Thyroid gland (tissue), 4 donors: ENCODE results near the gene RNASE3. TPM values are rescaled to one million over a fixed set of nuclear protein-coding genes. Genes with fewer than 3 reads are reported as not detected.
"Not testable (repeated sequence)": the region's sequence is repeated elsewhere in the genome, so short reads cannot be mapped to it uniquely, and the experiment has no call there.

Experiments
- DNase-seq, 2 donors: peaks; one replicate each; pipeline ENCODE4 v3.0.0-alpha.2; 2019
- H3K27ac ChIP-seq, 3 donors: fragments of 200-600 bp; sonication (generic); 1 replicate in 2 of 3; 2 replicates in 1 of 3; pipeline ENCODE4 v1.5.1; 2016 to 2019; ENCODE audit warnings: mild to moderate bottlenecking in 1 of 3, moderate library complexity in 1 of 3
- H3K27me3 ChIP-seq: fragments of 200-600 bp; sonication (generic); one replicate; pipeline ENCODE4 v1.5.1; 2019
- H3K36me3 ChIP-seq, 2 donors: fragments of 200-600 bp; sonication (generic); one replicate each; pipeline ENCODE4 v1.5.1; 2016 to 2019
- H3K4me1 ChIP-seq, 2 donors: fragments of 200-600 bp; sonication (generic); one replicate each; pipeline ENCODE4 v1.5.1; 2017 to 2019
- H3K4me3 ChIP-seq, 3 donors: fragments of 200-600 bp; sonication (generic); replicated peaks in 1 of 3; 1 replicate in 2 of 3; 2 replicates in 1 of 3; pipeline ENCODE4 v1.5.1; 2016; ENCODE audit warnings: mild to moderate bottlenecking in 1 of 3
- H3K9me3 ChIP-seq: fragments of 200-600 bp; sonication (generic); one replicate; pipeline ENCODE4 v1.5.1; 2017
- POLR2A ChIP-seq, 2 donors: fragments of 450-650 bp; IDR thresholded peaks; one replicate each; pipeline ENCODE4 v1.6.1; 2017; ENCODE audit warnings: antibody characterized with exemption in 2 of 2, mild to moderate bottlenecking in 2 of 2, moderate library complexity in 1 of 2
- WGBS, 2 donors: methylation state at CpG; one replicate each; pipeline ENCODE4 v1.1.5; 2017; 5-methylcytosine and 5-hydroxymethylcytosine counted together
- intact Hi-C: fragments of 100-400 bp; cut with DNase I; formaldehyde crosslinking; loops from one replicate; pipeline ENCODE4 v1.15.1; 2023
- total RNA-seq, 4 donors: library from RNA; depleted of rRNA; stranded (reverse); fragments of >200 nt; gene quantifications; one replicate each; pipeline ENCODE4 v1.2.3, GENCODE V29; 2016
- TF ChIP-seq, protein P1 (sequence below), 6 experiments: fragments of 200-600 bp in 3 of 6; fragments of 450-650 bp in 3 of 6; sonication (generic) in 3 of 6; IDR thresholded peaks; one replicate each; pipeline ENCODE4 v1.5.1; 2016 to 2019; ENCODE audit warnings: antibody characterized with exemption in 6 of 6, mild to moderate bottlenecking in 2 of 6, inconsistent platforms in 1 of 6, moderate library complexity in 1 of 6

RNASE3 gene
- total RNA-seq, 4 donors from 2014 or later, result not detected

- 19 to 32% methylated on average over 13 to 25 of the region's 26 CpGs for WGBS, 2 donors
- Histone ChIP-seq H3K27me3 (no peaks in the 10 kb centered on the region), H3K4me3 (no peak overlapping the region), H3K4me1 (no peaks in the 10 kb centered on the region), H3K27ac (no peak overlapping the region), H3K36me3 (no peaks in the 10 kb centered on the region), H3K9me3 (no peaks in the 10 kb centered on the region)
- peak; percentile 68 to 73 for DNase-seq
- TF ChIP-seq, protein P1, sequence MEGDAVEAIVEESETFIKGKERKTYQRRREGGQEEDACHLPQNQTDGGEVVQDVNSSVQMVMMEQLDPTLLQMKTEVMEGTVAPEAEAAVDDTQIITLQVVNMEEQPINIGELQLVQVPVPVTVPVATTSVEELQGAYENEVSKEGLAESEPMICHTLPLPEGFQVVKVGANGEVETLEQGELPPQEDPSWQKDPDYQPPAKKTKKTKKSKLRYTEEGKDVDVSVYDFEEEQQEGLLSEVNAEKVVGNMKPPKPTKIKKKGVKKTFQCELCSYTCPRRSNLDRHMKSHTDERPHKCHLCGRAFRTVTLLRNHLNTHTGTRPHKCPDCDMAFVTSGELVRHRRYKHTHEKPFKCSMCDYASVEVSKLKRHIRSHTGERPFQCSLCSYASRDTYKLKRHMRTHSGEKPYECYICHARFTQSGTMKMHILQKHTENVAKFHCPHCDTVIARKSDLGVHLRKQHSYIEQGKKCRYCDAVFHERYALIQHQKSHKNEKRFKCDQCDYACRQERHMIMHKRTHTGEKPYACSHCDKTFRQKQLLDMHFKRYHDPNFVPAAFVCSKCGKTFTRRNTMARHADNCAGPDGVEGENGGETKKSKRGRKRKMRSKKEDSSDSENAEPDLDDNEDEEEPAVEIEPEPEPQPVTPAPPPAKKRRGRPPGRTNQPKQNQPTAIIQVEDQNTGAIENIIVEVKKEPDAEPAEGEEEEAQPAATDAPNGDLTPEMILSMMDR (IDR thresholded peaks at IDR 0.05), result peak in 5 of 6 experiments; percentile 33 to 81 (median 48)
- no peak for TF ChIP-seq POLR2A (IDR thresholded peaks at IDR 0.05)
- intact Hi-C loops, result no loop called here
These were observed 17.6 kb upstream of the RNASE3 start for GRCh38 chr14:20873370-20874177.

DNA sequence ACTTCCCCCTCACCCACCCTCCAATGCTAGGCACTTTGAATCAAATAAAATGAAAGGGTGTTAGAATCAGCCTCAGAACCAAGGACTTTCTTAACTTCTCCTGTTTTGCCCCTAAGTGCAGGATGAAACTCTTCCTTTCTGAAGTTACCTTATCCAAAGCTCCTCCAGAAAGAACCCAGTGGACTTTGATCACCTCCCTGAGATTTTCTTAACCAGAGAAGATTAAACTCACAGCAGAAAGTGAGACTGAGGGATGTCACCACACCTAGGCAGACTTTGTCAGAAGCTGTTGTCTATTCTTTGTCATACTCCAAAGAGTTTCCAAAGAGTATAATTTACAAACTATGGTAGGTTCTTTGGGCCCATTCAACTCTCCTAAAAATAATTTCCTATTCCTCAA is 14.2 kb upstream of the RNASE3 start:
- TF ChIP-seq, protein P1 (IDR thresholded peaks at IDR 0.05), result no peak
- TF ChIP-seq POLR2A (IDR thresholded peaks at IDR 0.05), result no peak
- H3K27me3 ChIP-seq, result no peaks in the 10 kb centered on the region
- no peaks in the 10 kb centered on the region for H3K4me1 ChIP-seq
- no peak for DNase-seq
- no peak overlapping the region for H3K4me3 ChIP-seq
- no peaks in the 10 kb centered on the region for H3K36me3 ChIP-seq
- intact Hi-C loops, result no loop called here
- no peak overlapping the region for H3K27ac ChIP-seq
- no peaks in the 10 kb centered on the region for H3K9me3 ChIP-seq

- WGBS, 2 donors, result 70 to 77% methylated on average over 3 of the region's 3 CpGs
- DNase-seq, result no peak
- intact Hi-C loops, result no loop called here
These were observed 12.5 kb upstream of the RNASE3 start for GRCh38 chr14:20878695-20879094.

GRCh38 chr14:20881229-20881628 is 10.0 kb upstream of the RNASE3 start:
- H3K36me3 ChIP-seq, H3K4me1 ChIP-seq, H3K4me3 ChIP-seq, intact Hi-C loops, H3K27me3 ChIP-seq, DNase-seq, H3K27ac ChIP-seq, H3K9me3 ChIP-seq: not testable (repeated sequence)
- WGBS, 2 donors, result 74 to 79% methylated on average over 5 of the region's 5 CpGs

More at GRCh38 chr14:20878695-20879094, 12.5 kb upstream of the RNASE3 start:
- no peaks in the 10 kb centered on the region for H3K9me3 ChIP-seq
- no peaks in the 10 kb centered on the region for H3K36me3 ChIP-seq
- H3K4me1 ChIP-seq, result no peaks in the 10 kb centered on the region
- no peak overlapping the region for H3K27ac ChIP-seq
- H3K27me3 ChIP-seq, result no peaks in the 10 kb centered on the region
- TF ChIP-seq, protein P1 (IDR thresholded peaks at IDR 0.05), result no peak
- TF ChIP-seq POLR2A (IDR thresholded peaks at IDR 0.05), result no peak
- H3K4me3 ChIP-seq, result no peak overlapping the region

DNA sequence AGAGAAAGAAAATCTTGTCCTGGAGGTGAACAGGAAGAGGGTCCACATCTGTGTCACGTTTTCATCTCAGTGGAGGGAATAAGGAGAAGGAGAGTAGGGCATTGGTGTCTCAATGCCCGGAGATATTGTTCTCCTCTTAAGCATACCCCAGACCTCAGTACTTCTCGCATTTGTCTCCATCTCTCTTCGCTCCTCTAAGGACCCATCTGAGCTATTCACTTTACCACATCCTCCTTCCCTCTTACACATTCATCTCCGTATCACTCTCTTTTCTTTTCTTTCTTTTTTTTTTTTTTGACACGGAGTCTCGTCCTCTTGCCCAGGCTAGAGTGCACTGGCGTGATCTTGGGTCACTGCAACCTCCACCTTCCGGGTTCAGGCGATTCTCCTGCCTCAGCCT is 8.4 kb upstream of the RNASE3 start:
- H3K27ac ChIP-seq, H3K4me3 ChIP-seq, intact Hi-C loops, DNase-seq, H3K9me3 ChIP-seq, H3K36me3 ChIP-seq, H3K4me1 ChIP-seq, H3K27me3 ChIP-seq: not testable (repeated sequence)
- 67% methylated on average over 4 of the region's 10 CpGs; no CpG with 5 or more reads in 1 of the 2 donors for WGBS, 2 donors

- H3K9me3 ChIP-seq, H3K36me3 ChIP-seq, DNase-seq, intact Hi-C loops, H3K4me3 ChIP-seq, H3K4me1 ChIP-seq, H3K27me3 ChIP-seq, H3K27ac ChIP-seq: not testable (repeated sequence)
- WGBS, 2 donors, result 78 to 85% methylated on average over 5 of the region's 5 CpGs
These were observed 2.8 kb upstream of the RNASE3 start for GRCh38 chr14:20888411-20888810.

- H3K4me1 ChIP-seq, H3K27ac ChIP-seq, intact Hi-C loops, H3K36me3 ChIP-seq, DNase-seq, H3K4me3 ChIP-seq, H3K27me3 ChIP-seq, H3K9me3 ChIP-seq: not testable (repeated sequence)
- WGBS, 2 donors, result 30 to 47% methylated on average over 1 of the region's 1 CpG
These were observed 4.1 kb downstream of the RNASE3 start for GRCh38 chr14:20895322-20895721.
